ENCODE data around the gene RASL10A. TPM values are rescaled to one million over a fixed set of nuclear protein-coding genes. Genes with fewer than 3 reads are reported as not detected.

The RASL10A gene
- total RNA-seq, 4 donors from 2014 or later = 0.85 to 9.0 (median 5.6) TPM; not detected in 1

DNA sequence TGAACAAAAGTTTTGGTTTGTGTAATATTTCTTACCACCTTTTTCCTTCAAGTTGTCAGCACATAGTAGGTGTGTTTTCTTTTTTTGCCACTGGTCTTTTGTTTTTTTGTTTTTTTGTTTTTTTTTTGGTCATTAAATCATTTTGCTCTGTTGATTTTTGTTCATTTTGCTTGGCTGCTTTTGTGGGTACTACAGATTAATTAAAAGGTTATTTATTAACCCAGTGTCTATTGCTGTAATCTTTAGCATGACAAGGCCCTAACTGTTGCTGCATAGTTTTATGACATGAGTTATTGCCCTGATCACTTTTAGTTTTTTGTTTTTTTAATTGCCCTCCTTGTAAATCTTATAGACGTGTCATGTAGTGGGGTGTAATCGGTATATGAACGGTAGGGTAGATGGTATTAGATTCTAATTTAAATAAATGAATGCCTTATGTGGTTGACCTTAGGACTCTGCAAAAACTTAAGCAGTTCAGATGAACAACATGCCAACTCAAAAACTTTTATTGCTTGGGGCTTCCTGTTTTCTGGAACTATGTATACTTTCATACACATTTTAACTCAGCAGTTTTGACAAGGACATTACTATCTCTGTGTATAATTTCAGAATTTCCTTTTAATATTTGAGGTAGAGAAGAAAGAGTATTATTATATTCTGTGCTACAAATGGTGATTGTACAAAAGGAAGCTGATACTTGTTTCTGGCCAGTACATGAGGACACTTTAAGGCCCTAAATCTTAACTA, 39.5 kb downstream of the RASL10A start:
- TF ChIP-seq, protein P1, sequence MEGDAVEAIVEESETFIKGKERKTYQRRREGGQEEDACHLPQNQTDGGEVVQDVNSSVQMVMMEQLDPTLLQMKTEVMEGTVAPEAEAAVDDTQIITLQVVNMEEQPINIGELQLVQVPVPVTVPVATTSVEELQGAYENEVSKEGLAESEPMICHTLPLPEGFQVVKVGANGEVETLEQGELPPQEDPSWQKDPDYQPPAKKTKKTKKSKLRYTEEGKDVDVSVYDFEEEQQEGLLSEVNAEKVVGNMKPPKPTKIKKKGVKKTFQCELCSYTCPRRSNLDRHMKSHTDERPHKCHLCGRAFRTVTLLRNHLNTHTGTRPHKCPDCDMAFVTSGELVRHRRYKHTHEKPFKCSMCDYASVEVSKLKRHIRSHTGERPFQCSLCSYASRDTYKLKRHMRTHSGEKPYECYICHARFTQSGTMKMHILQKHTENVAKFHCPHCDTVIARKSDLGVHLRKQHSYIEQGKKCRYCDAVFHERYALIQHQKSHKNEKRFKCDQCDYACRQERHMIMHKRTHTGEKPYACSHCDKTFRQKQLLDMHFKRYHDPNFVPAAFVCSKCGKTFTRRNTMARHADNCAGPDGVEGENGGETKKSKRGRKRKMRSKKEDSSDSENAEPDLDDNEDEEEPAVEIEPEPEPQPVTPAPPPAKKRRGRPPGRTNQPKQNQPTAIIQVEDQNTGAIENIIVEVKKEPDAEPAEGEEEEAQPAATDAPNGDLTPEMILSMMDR (IDR thresholded peaks at IDR 0.05) = peak in 1 of 6 experiments; percentile 32
- no peak for TF ChIP-seq POLR2A (IDR thresholded peaks at IDR 0.05)
- H3K4me3 ChIP-seq = no peak overlapping the region
- H3K9me3 ChIP-seq = no peaks in the 10 kb centered on the region
- H3K27me3 ChIP-seq = no peaks in the 10 kb centered on the region
- H3K36me3 ChIP-seq = peaks cover 0 to 84% (median 3%) of the 10 kb centered on the region in 3 donors
- DNase-seq = no peak
- H3K27ac ChIP-seq = no peak overlapping the region
- H3K4me1 ChIP-seq = peaks cover 0 to 58% (median 13%) of the 10 kb centered on the region in 4 donors

DNA sequence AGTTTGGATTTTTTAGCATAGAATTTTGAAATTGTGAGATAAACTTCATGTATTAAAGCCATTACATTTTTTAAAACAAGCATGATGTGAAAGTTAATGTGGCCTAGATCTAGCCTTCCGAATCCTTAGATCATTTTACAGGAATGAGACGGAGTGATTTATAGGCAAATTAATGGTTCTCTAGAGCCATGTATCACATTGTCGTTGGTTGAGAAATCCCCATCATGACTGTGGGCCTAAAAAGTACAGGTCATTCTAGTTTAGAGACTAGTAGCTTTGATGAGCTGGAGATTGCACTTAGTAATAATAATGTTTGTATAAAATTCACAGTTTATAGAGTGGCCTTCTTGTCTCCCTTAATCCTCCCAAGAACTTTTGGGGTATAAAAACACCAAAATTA, 40.3 kb downstream of the RASL10A start:
- DNase-seq = no peak
- TF ChIP-seq POLR2A (IDR thresholded peaks at IDR 0.05) = no peak
- TF ChIP-seq, protein P1 (IDR thresholded peaks at IDR 0.05) = no peak
- H3K36me3 ChIP-seq = peaks cover 0 to 77% (median 3%) of the 10 kb centered on the region in 3 donors
- H3K27me3 ChIP-seq = no peaks in the 10 kb centered on the region
- no peak overlapping the region for H3K4me3 ChIP-seq
- no peaks in the 10 kb centered on the region for H3K9me3 ChIP-seq
- no peak overlapping the region for H3K27ac ChIP-seq
- peaks cover 0 to 65% (median 17%) of the 10 kb centered on the region in 4 donors for H3K4me1 ChIP-seq

DNA sequence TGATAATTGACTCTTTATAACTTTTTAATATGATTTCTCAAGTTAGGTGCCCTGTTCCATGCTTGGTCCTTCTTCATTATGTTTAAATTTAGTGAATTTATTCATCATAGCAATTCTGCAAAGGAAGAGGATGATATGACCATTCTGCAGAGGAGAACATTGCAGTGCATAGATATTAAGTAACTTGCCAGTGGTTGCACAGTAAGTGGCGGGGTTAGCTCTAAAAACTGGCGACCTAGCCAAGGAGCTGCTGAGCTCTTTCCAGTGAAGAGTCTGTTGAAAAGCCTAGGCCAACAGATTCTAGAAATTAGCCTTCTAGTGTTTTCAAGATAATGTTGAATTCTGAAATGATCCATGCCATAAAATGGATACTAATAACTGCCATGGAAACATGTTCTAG, 42.9 kb downstream of the RASL10A start:
- H3K4me3 ChIP-seq = no peak overlapping the region
- no peaks in the 10 kb centered on the region for H3K9me3 ChIP-seq
- TF ChIP-seq, protein P1 (IDR thresholded peaks at IDR 0.05) = no peak
- no peak for TF ChIP-seq POLR2A (IDR thresholded peaks at IDR 0.05)
- no peak overlapping the region for H3K27ac ChIP-seq
- no peak for DNase-seq
- H3K27me3 ChIP-seq = no peaks in the 10 kb centered on the region
- peaks cover 0 to 52% (median 0%) of the 10 kb centered on the region in 3 donors for H3K36me3 ChIP-seq
- peaks cover 0 to 74% (median 18%) of the 10 kb centered on the region in 4 donors for H3K4me1 ChIP-seq

DNA sequence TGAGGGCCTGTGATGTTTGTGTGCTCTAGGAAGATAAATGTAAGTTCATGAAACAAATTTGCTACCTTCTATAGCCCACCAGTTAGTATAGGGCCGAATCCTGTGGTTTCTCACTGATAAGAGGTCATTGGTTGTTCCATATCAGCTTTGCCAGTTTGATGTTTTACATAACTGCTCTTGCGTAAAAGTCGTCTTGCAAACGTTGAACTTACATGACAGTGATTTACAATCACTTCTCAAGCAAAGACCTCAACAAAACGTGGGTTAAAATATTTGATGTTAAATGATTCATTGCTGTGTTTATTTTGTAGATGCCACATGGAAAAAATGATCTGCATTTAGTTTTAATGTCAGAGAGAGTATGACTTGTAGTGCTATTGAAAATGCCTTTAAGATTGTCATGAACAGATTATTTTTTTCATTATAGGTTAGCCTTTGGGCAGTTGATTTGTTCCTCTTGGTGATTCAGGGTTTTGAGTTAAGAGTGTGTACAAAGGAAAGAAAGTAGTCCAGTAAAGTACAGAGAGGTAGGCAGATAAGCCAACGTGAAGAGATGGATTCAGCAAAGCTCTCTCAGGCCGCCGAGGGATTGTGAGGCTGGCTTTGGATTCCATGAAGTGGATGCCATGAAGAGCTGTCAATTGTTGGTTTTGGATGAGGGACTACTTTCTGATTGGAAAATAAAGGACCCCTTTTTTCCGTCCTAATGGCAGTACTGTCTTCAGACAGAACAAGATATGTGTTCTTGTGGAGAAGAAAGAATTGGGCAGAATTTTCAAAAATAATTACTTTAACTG, 44.8 kb downstream of the RASL10A start:
- DNase-seq = no peak
- Histone ChIP-seq H3K9me3 (no peaks in the 10 kb centered on the region), H3K4me1 (peaks cover 0 to 75% (median 17%) of the 10 kb centered on the region in 4 donors), H3K27ac (peak overlapping the region in 3 of 4 donors; percentile 12 to 97 (median 55)), H3K4me3 (peak overlapping the region; percentile 77 to 99 (median 88)), H3K36me3 (peaks cover 0 to 35% (median 0%) of the 10 kb centered on the region in 3 donors), H3K27me3 (no peaks in the 10 kb centered on the region)
- TF ChIP-seq POLR2A (IDR thresholded peaks at IDR 0.05) = no peak
- TF ChIP-seq, protein P1 (IDR thresholded peaks at IDR 0.05) = no peak

DNA sequence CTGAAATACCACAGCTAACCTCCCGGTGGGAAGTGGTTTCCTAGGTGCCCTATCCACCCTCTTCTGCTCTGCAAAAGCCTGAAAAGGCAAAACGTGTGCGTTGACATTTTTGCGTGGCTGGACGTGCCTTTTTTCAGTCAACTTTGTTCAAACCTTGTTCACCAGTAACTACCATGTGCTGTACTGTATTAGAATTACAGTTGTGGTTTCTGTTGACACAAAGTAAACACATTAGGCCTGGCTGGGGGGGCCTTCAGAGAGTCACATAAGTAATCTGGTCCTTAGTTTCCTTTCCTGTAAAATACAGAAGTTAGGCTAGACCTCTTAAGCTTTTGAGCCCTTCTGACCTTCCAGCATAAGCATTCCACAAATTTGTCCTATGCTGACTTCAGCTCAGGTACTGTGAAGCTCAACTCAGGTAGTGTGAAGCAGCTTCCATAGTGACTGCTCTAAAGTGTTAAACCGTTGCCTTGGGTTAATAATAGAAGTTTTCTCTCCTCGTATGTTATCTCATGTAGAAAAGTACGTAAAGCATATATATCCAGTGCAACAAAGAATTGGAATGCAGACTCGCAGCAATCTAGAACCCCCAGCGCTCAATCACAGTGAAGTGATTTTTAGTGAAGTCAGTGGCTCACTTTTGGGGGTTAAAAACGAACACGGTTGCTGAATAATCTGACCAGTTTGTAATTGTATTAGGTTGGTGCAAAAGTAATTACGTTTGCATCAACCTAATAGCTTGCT, 45.6 kb downstream of the RASL10A start:
- TF ChIP-seq, protein P1 (IDR thresholded peaks at IDR 0.05) = no peak
- no peak for TF ChIP-seq POLR2A (IDR thresholded peaks at IDR 0.05)
- Histone ChIP-seq H3K27me3 (no peaks in the 10 kb centered on the region), H3K9me3 (no peaks in the 10 kb centered on the region), H3K4me3 (peak overlapping the region; percentile 77 to 99 (median 88)), H3K27ac (peak overlapping the region in 3 of 4 donors; percentile 96 to 98 (median 97)), H3K4me1 (peaks cover 0 to 69% (median 17%) of the 10 kb centered on the region in 4 donors), H3K36me3 (peaks cover 0 to 34% (median 0%) of the 10 kb centered on the region in 3 donors)
- peak in 1 of 3 donors; percentile 41 for DNase-seq

Data from Peyer's patch (tissue), 4 donors.